NCI-H1694 (cell line): ENCODE measurements around the gene ENGASE.

ENCODE experiments used
- DNase-seq: peaks from one replicate; lab custom pipeline; 2025; lab: John Stamatoyannopoulos, UW

The ENGASE gene

DNA sequence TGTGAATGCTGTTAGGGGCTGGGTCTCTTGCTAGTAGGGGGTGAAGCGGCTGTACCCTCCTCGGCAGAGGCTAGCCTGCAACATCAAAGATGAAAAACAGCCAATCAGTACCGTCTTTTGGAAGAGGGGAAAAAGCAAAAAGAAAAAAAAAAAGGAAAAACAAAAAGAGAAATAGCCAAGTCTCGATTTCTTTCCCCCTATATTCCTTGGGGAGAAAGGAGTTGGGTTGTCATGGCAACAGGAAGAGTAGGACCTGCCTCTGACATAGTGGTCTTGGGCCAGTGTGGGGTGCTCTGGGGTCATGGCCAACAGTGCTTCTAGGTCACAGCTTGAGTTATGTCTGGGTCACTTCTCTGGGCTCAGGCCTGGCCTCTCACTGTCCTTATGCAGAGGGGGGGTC lies 17.9 kb downstream of the ENGASE start:
- DNase-seq: no peak

DNA sequence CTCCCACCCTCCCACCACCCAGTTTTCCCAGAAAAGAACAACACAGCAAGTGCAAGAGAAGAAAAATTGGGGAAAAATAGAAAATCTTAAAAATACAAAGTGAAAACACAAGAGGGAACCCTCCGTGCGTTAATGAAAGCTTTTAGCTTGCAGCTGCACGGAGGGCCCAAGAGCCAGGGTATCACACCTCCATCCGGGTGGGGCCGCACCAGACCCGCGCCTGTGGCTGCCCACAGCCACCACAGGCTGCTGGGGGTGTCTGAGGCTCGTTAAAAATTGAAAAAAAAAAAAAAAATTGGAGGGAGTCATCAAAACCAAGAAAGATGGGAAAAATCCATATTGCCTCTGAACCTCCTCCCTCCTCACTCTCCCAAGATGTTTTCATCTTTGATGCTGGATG lies 18.6 kb downstream of the ENGASE start:
- no peak for DNase-seq

DNA sequence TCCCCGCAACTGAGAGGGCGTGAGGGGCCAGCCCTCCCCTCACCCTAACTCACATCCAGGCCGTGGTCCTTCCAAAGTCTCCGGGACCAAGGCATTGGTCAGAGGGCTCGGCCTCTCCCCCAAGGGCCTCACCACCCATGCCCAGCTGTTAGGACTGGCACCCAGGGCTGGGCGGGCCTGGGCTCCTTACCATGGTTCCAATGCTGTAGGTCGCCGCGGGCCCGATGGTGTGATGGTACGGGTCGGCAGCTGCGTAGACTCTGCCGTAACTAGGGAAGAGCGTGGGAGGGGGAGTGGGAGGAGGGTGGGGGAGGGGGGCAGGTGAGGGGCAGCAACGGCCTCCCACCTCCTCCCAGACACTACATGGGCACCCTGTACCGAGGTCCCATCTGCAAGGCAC lies 19.6 kb downstream of the ENGASE start:
- DNase-seq: no peak

DNA sequence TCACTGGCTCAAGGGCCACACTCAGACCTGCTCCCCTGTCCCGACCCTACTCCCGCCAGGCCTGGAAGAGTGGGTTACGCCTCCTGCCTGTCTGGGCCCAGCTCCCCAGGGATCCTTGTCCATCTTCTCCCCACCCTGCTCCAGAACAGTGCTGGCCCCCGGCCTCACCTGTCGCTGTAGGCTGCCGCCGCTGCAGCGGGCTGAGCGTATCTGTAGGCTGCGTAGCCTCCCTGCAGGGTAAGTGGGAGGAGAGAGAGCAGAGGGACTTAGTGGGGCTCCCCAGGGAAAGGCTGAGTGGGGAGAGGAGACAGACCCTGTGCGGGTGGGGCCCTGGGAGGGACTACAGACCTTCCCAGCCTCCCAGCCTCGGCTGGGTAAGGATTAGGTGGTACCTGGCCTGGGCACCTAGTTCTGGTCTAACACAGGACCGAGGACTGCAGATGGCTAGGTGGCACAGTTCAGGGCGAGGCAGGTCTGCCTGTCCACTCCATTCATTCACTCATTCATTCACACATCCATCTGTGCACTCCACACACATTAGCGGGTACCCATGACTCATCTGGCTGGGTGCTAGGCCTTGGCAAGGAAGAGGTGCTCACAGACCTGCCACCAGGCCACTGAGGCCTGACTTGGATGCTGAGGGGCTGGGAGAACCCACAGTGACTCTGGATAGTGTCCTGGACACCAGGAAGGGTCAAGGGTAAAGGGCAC lies 20.9 kb downstream of the ENGASE start:
- no peak for DNase-seq

DNA sequence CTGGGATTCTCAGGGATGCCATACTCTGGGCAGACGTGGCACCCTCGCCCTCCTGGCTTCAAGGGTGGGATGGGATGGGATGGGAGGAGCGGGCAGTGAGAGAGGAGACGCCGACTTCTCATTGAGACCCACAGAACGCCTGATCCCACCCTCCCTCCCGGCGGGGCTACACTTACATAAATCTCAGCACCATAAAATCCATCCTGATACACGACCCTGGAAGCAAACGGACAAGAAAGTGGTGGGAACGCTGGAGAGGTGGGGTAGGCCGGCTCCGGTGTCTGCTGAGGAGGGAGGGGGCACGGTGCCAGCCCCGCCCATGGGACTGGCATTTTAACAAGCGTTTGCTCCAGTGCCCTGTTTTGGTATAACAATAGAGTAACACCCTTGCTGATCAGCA lies 21.9 kb downstream of the ENGASE start:
- no peak for DNase-seq

DNA sequence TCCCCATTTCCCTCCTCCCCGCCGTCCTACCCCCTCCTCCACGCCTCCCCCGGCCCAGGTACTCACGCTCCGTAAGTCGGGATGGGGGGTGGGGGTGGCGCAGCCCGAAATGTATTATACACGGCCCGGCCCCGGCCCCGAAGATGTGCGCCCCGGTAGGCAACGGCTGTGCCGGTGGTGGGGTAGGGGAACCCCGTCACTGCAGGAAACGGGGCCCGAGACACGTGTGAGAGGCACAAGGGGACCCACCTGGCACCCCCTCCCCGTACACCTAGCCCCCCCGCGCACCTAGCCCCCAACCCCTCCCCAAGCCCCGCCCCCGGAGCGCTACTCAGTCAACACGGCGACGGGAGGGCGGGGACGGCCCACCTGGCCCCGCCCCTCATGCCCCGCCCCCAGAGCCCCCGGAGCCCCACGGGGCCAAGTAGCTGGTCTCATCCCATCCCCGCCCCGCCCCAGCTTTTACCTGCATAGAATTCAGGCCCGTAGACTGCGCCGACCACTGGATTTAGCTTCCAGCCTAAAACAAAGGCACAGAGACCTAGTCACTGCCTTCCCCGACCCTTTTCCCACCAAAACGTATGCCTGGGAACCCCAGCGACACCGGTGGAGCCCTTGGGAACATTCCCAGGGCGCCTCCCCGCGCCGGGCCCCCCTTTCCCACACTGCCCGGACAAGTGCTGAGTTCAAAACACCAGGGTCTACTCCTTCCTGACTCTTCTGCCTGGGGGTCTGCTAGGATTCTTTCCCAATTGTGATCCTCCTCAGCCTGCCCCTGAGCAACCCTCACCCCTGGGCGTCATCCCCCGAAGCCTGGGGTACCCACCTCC lies 22.8 kb downstream of the ENGASE start:
- no peak for DNase-seq

DNA sequence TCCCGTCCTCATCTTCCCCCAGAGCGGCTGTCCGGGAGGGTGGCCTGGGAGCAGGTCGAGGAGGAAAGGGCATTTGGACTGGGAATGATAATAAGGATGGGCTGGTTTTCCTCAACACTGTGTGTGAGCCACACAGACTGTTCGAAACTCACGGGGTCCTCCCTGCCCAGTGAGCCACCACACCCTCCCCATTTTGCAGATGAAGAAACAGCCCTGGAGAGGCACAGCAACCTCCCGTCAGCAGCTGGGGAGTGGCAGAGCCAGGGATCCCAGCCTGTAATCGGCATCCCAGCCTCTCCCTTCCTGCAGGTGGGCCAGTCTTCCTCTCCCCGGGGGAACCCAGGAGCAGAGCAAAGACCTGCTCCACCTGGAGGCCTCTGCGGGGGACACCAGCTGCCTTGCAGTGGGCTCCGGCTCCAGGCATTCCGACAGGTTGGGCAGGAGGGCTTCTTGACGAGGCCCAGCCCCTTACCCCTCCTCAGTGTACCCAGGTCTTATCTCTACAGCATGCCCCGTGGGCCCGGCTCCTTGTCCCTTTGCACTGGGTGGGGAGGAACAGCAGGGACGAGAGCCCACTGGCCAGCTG lies 23.8 kb downstream of the ENGASE start:
- no peak for DNase-seq

DNA sequence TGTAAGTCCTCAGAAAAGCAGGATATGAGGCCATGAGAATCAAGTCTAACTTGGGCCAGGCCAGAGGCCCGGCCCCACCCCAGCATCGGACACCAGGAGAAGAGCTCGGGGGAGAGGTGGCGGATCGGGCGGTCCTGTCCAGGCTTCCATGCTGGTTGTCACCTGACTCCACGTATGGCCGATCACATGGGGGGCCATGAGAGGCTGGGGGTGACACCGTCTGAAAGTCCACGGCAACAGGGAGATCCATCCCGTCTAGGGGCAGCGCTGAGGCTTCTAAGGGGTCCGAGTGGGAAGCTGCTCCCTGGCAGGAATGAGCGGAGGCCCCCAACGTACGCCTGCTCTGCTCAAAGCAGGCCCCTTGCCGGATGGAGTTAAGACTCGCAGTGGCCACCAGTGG lies 25.8 kb downstream of the ENGASE start:
- DNase-seq: no peak

DNA sequence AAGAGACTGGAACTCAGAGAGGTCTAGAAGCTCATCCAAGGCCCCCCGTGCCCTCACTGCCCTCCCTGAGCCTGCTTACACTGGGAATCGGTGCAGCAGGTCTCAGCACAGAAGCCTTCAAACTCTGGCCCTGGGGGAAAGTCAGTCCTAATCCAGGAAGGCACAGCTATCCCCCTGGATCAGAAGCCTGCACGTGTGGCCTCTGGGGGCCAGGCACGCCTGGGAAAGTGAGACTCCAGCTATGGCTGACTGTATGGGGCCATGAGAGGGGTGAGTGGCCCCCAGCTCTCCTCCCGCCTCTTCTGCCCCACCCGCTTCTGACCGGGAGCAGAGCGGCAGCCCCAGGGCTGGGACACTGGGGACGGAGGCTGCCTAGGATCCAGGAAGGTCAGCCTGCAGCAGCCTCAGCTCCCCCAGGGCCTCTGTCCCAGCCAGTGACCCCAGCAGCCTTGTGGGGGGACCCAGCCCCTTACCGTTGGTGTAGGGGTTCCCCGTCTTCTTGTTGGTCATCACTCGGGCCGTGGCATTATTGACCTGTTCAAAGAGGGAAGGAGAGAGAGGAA lies 26.6 kb downstream of the ENGASE start:
- no peak for DNase-seq

DNA sequence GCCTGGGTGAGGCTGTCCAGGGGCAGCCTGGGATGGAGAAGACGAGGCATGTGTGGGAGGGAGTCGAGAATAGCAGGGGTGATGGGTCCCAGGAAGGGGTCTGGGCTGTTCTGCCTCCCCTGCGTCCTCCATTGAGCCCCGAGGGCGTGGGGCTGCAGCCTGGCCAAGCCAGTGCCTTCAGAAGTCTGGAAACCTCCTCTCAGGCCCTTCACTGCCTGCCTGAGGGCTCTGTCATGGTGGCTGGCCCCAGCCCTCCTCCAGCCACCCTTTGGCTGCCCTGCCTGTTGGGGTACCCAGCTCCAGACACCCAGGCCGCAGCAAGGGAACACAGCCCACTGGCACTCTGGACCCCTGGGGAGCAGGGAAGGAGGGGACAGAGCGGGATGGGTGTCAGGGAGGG lies 27.6 kb downstream of the ENGASE start:
- DNase-seq: no peak

DNA sequence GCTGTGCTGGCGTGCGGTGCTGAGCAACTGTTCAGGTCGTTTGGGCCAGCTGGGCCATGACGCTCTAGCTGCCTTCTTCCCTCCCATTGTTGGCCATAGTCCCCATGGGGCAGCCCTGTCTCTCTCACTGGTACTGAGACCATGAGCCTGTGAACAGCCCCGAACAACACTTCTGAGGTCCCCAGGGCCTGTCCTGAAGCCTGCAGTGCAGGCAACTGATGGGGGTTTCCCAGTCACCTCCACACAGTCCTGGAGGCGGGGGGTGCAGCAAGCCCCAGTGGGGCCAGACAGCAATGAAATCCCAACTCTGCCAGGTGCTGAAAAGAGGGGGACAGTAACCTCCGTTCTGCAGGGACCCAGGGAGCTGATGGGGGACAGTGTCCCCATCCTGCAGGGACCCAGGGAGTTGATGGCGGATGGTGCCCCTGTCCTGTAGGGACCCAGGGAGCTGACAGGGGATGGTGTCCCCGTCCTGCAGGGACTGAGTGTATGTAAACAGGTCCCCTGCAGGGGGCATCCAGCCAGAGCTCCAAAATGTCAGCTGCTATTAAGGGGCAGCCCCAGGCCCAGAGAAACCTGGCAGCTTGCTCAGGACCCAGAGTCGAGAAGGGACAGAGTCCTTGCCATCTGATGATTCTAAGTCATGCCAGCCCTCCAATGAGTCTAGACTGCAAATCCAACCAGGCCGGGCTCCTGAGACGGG lies 30.4 kb downstream of the ENGASE start:
- DNase-seq: no peak

DNA sequence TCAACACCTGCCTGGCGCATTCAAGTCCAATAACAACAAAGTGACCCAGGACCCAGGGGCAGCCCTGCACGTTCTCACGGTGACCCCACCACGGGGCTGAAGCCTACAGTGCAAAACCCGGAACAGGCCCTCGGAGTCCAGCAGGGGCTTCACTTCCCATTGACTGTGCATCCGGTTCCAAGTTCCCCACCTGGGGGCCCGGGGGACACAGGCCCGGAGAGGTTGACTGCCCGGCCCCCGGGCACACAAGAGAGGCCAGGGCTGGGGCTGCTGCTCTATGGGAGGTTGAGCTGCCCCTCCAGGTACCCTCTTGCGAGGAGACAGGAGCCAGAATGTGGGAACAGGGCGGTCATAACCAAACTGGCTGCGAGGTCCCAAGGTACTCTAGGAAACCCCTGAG lies 31.3 kb downstream of the ENGASE start:
- DNase-seq: no peak

DNA sequence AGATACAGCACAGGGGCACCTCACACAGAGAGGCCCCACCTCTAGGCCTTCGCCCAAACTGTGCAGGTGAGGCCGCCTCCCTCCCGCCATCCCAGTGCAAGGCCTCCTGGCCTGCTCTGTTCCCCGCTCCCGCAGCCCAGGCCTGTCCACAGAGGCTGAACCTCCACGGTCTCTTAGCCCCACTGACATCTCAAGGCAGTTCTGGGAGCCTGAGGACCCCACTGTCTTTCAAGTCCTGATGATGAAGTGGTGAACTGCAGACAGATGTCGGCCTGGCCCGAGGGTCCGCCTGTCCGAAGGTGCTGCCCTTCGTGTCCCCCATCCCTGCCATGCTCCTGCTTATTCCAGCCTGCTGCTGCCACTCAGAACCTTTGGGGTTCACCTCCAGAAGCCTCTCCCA lies 32.3 kb downstream of the ENGASE start:
- DNase-seq: no peak

DNA sequence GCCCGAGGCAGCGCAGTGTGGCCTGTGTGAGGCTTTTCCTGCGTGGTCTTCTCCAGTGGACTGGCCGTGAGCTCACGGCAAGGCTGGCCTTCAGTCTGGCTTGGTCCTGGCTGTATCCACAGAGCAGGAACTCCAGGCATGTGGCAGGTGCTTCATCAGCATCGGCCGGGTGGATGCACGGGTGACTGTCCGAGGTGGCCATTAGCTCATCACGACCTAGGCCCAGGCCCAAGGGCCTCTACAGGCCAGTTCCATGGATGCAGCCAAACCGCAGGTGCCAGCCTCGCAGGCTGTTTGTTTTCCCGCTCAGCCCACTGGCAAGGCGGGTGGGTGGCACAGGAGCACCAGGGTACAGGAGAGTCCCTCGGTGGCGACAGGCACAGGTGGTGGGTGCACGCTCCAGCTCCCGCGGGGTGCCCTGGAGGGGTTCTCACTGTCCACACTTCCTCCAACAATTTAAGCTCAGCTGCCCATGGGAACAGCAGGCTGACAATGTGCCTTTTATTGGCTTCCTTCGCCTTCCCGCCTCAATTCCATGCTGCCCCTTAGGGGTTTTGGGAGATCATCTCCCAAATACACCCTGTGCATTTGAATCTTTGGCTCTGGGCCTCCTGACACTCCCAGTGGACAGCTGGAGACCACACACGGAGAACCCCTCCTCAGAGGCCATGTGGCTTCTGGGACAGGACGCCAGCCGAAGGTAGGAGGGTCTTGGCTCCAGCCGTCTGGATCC lies 33.0 kb downstream of the ENGASE start:
- DNase-seq: no peak

DNA sequence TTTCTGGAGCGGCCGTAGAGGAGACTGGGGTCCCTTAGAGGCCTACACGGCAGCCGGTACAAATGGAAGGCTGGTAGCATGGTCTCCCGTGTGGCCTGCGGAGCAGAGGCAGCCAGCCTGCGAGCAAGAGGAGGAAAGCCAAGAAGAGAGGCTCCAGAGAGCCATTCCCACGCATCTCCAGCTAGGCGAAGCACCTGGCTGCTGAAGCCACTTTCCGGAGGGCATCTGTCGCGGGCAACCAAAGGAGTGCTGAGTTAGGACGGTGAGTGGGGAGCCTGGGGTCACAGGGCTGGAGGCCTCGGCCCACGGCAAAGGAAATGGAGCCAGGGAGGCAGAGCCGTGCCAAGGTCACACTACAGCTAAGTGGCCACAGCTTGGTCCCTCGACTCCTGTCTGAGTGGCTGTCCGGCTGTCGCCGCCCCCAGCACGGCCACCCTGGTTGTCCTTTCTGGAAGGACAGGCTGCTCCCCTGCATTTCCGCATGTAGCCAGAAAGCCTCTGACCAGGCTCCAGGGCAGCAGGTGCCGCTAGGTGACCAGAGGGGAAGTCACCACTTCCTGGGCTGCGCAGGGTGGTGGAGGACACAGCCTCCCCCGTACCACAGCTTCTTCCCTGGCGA lies 33.7 kb downstream of the ENGASE start:
- no peak for DNase-seq

DNA sequence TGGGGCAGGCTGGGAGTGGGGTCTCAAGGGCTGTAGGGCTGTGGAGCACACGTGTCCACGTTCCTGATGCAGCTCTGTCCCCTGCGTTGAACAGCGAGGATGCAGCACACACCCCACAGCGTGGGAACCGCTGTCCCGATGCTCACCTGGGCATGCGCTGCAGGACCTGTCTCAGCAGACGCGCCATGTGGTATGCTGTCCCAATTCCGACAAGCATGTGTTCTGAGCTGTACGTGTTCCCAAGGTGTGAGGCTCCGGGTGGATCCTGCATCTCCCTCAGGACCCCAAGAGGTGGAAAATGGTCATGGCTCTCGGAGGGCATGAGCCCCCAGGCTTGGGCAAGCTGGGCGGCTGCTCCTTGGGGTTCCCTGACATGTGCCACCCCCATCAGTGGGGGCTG lies 34.2 kb downstream of the ENGASE start:
- DNase-seq: no peak

DNA sequence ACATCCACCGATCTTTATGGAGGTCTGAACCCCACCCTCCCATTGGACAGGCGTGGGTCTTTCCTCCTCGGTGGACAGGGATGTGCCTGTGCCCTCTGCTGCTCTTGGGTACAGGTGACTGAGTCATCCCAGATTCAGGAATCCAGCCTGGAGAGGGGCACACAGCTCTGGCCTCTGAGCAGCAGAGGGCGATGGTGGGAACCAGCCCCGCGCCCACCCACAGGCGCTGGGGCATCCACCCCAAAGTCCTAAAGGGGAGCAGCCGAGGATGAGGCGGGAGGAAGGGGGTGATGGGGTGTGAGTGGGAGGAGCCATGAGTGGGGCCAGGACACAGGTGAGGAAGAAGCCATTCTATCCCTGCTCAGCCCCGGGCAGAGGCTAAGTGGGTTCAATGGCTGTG lies 35.0 kb downstream of the ENGASE start:
- DNase-seq: no peak

DNA sequence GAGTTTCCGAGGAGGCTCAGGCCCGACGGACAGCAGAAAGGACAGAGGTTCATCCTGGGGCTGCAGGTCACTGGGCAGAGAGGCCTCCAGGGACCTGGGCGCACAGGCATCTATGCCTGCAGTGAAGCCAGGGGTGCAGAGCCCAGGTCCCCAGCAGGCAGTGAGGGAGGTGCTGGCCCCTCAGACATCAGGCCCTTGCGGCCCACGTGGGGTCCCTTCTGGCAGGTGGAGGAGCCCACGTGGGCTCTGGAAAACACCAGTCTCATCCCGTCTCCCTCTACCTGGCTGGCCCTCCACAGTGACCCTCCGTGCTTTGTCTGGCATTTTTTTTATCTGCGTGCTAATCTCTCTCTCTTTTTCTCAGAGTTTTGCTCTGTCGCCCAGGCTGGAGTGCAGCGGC lies 36.5 kb downstream of the ENGASE start:
- DNase-seq: no peak

DNA sequence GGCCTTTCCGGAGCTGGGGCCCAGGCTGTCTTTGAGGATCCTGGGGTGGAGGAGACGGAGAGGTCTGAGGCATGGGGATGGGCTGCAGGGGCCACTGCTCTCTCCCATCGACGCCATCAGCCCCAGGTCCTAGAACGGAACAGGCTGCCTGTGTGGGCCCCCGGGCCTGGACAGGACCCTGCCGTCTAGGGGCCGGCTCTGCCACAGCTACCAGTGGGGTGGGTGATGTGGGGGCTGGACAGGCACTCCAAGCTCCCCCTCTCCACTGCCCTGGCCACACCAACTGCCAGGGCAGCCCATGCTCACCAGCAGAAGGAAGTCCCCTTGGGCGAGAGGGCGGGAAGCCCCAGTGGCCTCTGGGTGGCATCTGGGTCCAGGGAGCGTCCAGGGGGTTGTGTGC lies 37.8 kb downstream of the ENGASE start:
- no peak for DNase-seq

DNA sequence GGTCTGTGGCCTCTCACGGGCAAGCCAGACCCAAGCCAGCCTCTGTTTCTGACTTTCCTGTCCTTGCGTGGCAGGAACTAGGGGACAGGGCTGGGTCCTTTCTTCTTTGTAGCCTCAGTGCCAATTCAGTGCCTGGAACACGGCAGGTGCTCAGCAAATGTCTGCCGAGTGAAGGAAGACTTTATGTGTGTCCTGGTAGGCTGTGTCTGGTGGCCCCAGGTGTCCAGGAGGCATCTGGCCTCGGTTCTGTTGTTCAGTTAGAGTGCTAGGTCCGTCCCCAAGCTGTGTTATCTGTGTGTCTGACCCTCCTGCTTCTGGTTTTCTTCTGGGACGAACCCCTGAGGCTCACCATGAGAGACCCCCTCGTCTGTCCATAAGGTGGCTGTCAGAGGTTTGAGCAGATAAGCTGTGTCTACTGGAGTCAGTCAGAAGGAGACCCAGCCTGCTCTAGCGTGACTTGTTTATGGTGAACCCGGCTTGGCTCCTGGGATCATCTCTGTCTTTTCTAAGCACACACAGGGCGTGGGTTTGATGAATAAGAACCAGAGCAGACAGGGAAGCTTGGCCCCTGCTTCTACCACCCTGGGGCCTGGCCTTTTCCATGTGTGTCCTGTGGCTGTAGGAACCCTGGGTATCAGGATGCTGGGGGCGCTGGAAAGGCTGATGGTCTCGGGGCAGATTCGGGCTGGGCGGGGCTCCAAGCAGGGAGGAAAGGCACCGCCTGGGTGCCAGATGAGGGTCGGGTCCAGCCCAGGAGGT lies 39.3 kb downstream of the ENGASE start:
- no peak for DNase-seq
